PC-3 (cell line): Measurements from ENCODE around the gene LLGL2. TPM values are rescaled to one million over a fixed set of nuclear protein-coding genes. Genes with fewer than 3 reads are reported as not detected.

ENCODE experiments used
- ATAC-seq: fragments of 200-7000 bp; cut with Tn5 transposase; 2 replicates; pipeline ENCODE4 v1.9.1; 2020; ENCODE audit warnings: mild to moderate bottlenecking, moderate library complexity
- BruUV-seq: library from RNA; stranded (reverse); fragments of 400-500 nt; replicated peaks from 2 replicates; lab custom pipeline; 2021; lab: Mats Ljungman, UMichigan
- CTCF ChIA-PET: fragments of 300-600 bp; sonication (Branson Sonifier 250); formaldehyde crosslinking; loops from one replicate; lab custom pipeline; 2022; ENCODE audit warnings: antibody characterized with exemption; lab: Charles Lee
- POLR2A ChIA-PET: fragments of 300-600 bp; sonication (Branson Sonifier 250); formaldehyde crosslinking; loops from one replicate; lab custom pipeline; 2022; ENCODE audit warnings: antibody characterized with exemption; ENCODE audit not compliant: unreplicated experiment; lab: Charles Lee
- DNase-seq: peaks from one replicate; pipeline ENCODE4 v3.0.0-alpha.2; 2015
- H2AFZ ChIP-seq: fragments of 300-600 bp; sonication (generic); 2 replicates; pipeline ENCODE4 v1.6.0; 2016; ENCODE audit warnings: antibody characterized with exemption, low read length
- H3F3A ChIP-seq: fragments of 300-600 bp; sonication (generic); one replicate; pipeline ENCODE4 v1.6.0; 2017; ENCODE audit warnings: antibody characterized with exemption, low read length, control low read depth, mild to moderate bottlenecking; ENCODE audit not compliant: unreplicated experiment
- H3K27ac ChIP-seq: fragments of 300-600 bp; sonication (generic); 2 replicates; pipeline ENCODE4 v1.5.1; 2016; ENCODE audit warnings: mild to moderate bottlenecking, low read length
- H3K27me3 ChIP-seq: fragments of 300-600 bp; sonication (generic); 2 replicates; pipeline ENCODE4 v1.6.1; 2016; ENCODE audit warnings: low read length, mixed read lengths
- H3K36me3 ChIP-seq: fragments of 300-600 bp; sonication (generic); 2 replicates; pipeline ENCODE4 v1.6.1; 2016; ENCODE audit warnings: low read depth, mixed run types, low read length, mixed read lengths
- H3K4me1 ChIP-seq: fragments of 300-600 bp; sonication (generic); 2 replicates; pipeline ENCODE4 v1.5.1; 2016; ENCODE audit warnings: low read length; ENCODE audit not compliant: insufficient read depth
- H3K4me2 ChIP-seq: fragments of 300-600 bp; sonication (generic); 2 replicates; pipeline ENCODE4 v1.6.0; 2016; ENCODE audit warnings: low read length
- H3K4me3 ChIP-seq: fragments of 300-600 bp; sonication (generic); 2 replicates; pipeline ENCODE4 v1.5.1; 2016; ENCODE audit warnings: mild to moderate bottlenecking, low read length, mixed read lengths
- H3K79me2 ChIP-seq: fragments of 300-600 bp; sonication (generic); 2 replicates; pipeline ENCODE4 v1.6.1; 2017; ENCODE audit warnings: low read length, mixed read lengths
- H3K9ac ChIP-seq: fragments of 300-600 bp; sonication (generic); 2 replicates; pipeline ENCODE4 v1.6.0; 2016; ENCODE audit warnings: mild to moderate bottlenecking, low read length
- H3K9me2 ChIP-seq: fragments of 300-600 bp; sonication (generic); replicated peaks from 2 replicates; pipeline ENCODE4 v1.6.1; 2016; ENCODE audit warnings: mixed run types, low read length, mixed read lengths
- H3K9me3 ChIP-seq: fragments of 300-600 bp; sonication (generic); 2 replicates; pipeline ENCODE4 v1.6.1; 2016; ENCODE audit warnings: low read length, mixed read lengths
- H4K20me1 ChIP-seq: fragments of 300-600 bp; sonication (generic); 2 replicates; pipeline ENCODE4 v1.6.1; 2016; ENCODE audit warnings: low read length, mixed read lengths
- CTCF ChIP-seq: fragments of 300-600 bp; sonication (generic); conservative IDR thresholded peaks from 2 replicates; pipeline ENCODE4 v1.5.1; 2017; ENCODE audit warnings: antibody characterized with exemption, low read depth, mild to moderate bottlenecking, low read length
- EZH2 ChIP-seq: fragments of 300-600 bp; sonication (generic); IDR thresholded peaks from one replicate; pipeline ENCODE4 v1.6.1; 2017; ENCODE audit warnings: antibody characterized with exemption, mild to moderate bottlenecking, low read length; ENCODE audit not compliant: unreplicated experiment
- EZH2phosphoT487 ChIP-seq: fragments of 300-600 bp; sonication (generic); IDR thresholded peaks from 2 replicates; pipeline ENCODE4 v1.6.1; 2018; ENCODE audit warnings: mild to moderate bottlenecking, antibody characterized with exemption, low read length, borderline replicate concordance
- intact Hi-C: fragments of 100-400 bp; cut with micrococcal nuclease; formaldehyde crosslinking; loops from 2 replicates; pipeline ENCODE4 v1.9.0; 2023
- total RNA-seq: library from RNA; depleted of rRNA; stranded (reverse); fragments of >200 nt; gene quantifications from 2 replicates; pipeline ENCODE4 v1.2.3, GENCODE V29; 2014

LLGL2 gene
- total RNA-seq, 1 experiment from 2014 or later: 92.9 TPM

- no peak overlapping the region for H3K9ac ChIP-seq
- H3K9me3 ChIP-seq: no peaks in the 10 kb centered on the region
- DNase-seq (peak; percentile 77), ATAC-seq (peak; percentile 54)
- H3K4me2 ChIP-seq: peak overlapping the region; percentile 7; the same call in 1 of the 2 replicates
- no peaks in the 10 kb centered on the region for H3F3A ChIP-seq
- no peaks in the 10 kb centered on the region for H3K79me2 ChIP-seq
- no peak overlapping the region for H3K4me3 ChIP-seq
- no peaks in the 10 kb centered on the region for H3K27me3 ChIP-seq
- 0 out of 2 replicates have a peak overlapping the region, but pooled peaks have one; percentile 11 for H2AFZ ChIP-seq
- ChIA-PET CTCF (interaction anchor here (0.6 to 1.9 kb wide), 10 partner anchors 10 to 176 kb away, joined by 4 to 22 read pairs (median 6); partner anchors contain the start of genes LLGL2, SMIM5 and TSEN54), POLR2A (interaction anchor here (0.6 kb wide), 1 partner anchor 730 kb away, joined by 14 read pairs; no protein-coding TSS in a partner anchor)
- no peaks in the 10 kb centered on the region for H4K20me1 ChIP-seq
- no peak overlapping the region for H3K27ac ChIP-seq
- no peaks in the 10 kb centered on the region for H3K36me3 ChIP-seq
- no peaks in the 10 kb centered on the region for H3K9me2 ChIP-seq
- intact Hi-C loops: no loop called here
- TF ChIP-seq CTCF (peak; percentile 95), EZH2 (no peak)
- H3K4me1 ChIP-seq: peaks cover 27% of the 10 kb centered on the region
- no TSS peak for BruUV-seq
Observed at GRCh38 chr17:75601057-75601987, 75.8 kb downstream of the LLGL2 start.

GRCh38 chr17:75602644-75603043, 77.1 kb downstream of the LLGL2 start:
- no TSS peak for BruUV-seq
- no peak overlapping the region for H3K9ac ChIP-seq
- H3K9me3 ChIP-seq: no peaks in the 10 kb centered on the region
- H3F3A ChIP-seq: no peaks in the 10 kb centered on the region
- ChIA-PET POLR2A (interaction anchor here (0.6 kb wide), 1 partner anchor 9 kb away, joined by 5 read pairs; no protein-coding TSS in a partner anchor), CTCF (interaction anchor here (1.4 kb wide), 1 partner anchor 77 kb away, joined by 5 read pairs; the partner anchor contains the start of gene LLGL2)
- H3K27ac ChIP-seq: no peak overlapping the region
- DNase-seq (no peak), ATAC-seq (no peak)
- H3K4me2 ChIP-seq: no peak overlapping the region
- no peaks in the 10 kb centered on the region for H3K36me3 ChIP-seq
- H3K9me2 ChIP-seq: no peaks in the 10 kb centered on the region
- H2AFZ ChIP-seq: no peak overlapping the region
- H3K4me1 ChIP-seq: peaks cover 27% of the 10 kb centered on the region
- TF ChIP-seq EZH2 (no peak), CTCF (no peak), EZH2phosphoT487 (no peak)
- no peaks in the 10 kb centered on the region for H4K20me1 ChIP-seq
- intact Hi-C loops: no loop called here
- no peaks in the 10 kb centered on the region for H3K27me3 ChIP-seq
- H3K4me3 ChIP-seq: no peak overlapping the region
- no peaks in the 10 kb centered on the region for H3K79me2 ChIP-seq
